ENCODE results near the gene IWS1. TPM values are rescaled to one million over a fixed set of nuclear protein-coding genes. Genes with fewer than 3 reads are reported as not detected.

The IWS1 gene
- polyA plus RNA-seq, 2 of the 4 experiments (the other 2 are of a cell fraction): 56.6 to 69.1 TPM

- TF ChIP-seq RAD21 (conservative IDR thresholded peaks at IDR 0.05 in 1 of 2, IDR thresholded peaks at IDR 0.05 in 1 of 2) (no peak), TFCP2L1 (CRISPR knock-in tag; IDR thresholded peaks at IDR 0.05) (no peak), ZC3H11A (IDR thresholded peaks at IDR 0.05) (no peak), NPAS2 (CRISPR knock-in tag; IDR thresholded peaks at IDR 0.05; ENCODE audit: borderline replicate concordance) (no peak)
Observed at GRCh38 chr2:127546797-127547196, 20.5 kb upstream of the IWS1 start (continued).

GRCh38 chr2:127545796-127546195 is 19.5 kb upstream of the IWS1 start:
- no peak overlapping the region for H3K27ac ChIP-seq
- H3K4me3 ChIP-seq: no peak overlapping the region
- TF ChIP-seq RAD21 (conservative IDR thresholded peaks at IDR 0.05 in 1 of 2, IDR thresholded peaks at IDR 0.05 in 1 of 2): no peak
- TF ChIP-seq RARB (CRISPR knock-in tag; IDR thresholded peaks at IDR 0.05): no peak
- no peak for TF ChIP-seq CBX2 (IDR thresholded peaks at IDR 0.05; ENCODE audit: borderline replicate concordance, low read depth)
- no peak for TF ChIP-seq USF2 (IDR thresholded peaks at IDR 0.05)
- no peak for TF ChIP-seq EP300 (IDR thresholded peaks at IDR 0.05)
- TF ChIP-seq NFE2L2 (conservative IDR thresholded peaks at IDR 0.05; ENCODE audit: low read length): no peak
- TF ChIP-seq REST (IDR thresholded peaks at IDR 0.05): no peak
- no peak for TF ChIP-seq BHLHE40 (IDR thresholded peaks at IDR 0.05; ENCODE audit: low read depth, low read length)
- DNase-seq (ENCODE audit: low read depth in 1 of 2, low spot score in 1 of 2) (no peak), ATAC-seq (no peak), FAIRE-seq (no peak)
- H3K4me1 ChIP-seq: peaks cover 8% of the 10 kb centered on the region; the same call in 1 of the 3 replicates
- peaks cover 2% of the 10 kb centered on the region; the same call in 1 of the 3 replicates for H3K9me3 ChIP-seq
- POLR2A ChIA-PET: no interaction called here
- 67% methylated on average over 1 of the region's 1 CpG for WGBS (ENCODE audit: missing lambda C conversion rate)
- CTCF ChIA-PET: no interaction called here
- no peak overlapping the region for H3K4me2 ChIP-seq

GRCh38 chr2:127545189-127545588 is 18.9 kb upstream of the IWS1 start:
- Histone ChIP-seq H3K4me1 (peaks cover 8% of the 10 kb centered on the region; the same call in 1 of the 3 replicates), H3K9me3 (peaks cover 2% of the 10 kb centered on the region; the same call in 1 of the 3 replicates), H3K27ac (no peak overlapping the region), H3K4me3 (no peak overlapping the region), H3K4me2 (no peak overlapping the region)
- DNase-seq (ENCODE audit: low read depth in 1 of 2, low spot score in 1 of 2) (no peak), ATAC-seq (no peak), FAIRE-seq (no peak)
- WGBS (ENCODE audit: missing lambda C conversion rate): 55% methylated on average over 6 of the region's 6 CpGs
- ChIA-PET CTCF (no interaction called here), POLR2A (no interaction called here)
- TF ChIP-seq HOXB5 (CRISPR knock-in tag; IDR thresholded peaks at IDR 0.05) (no peak), MYC (IDR thresholded peaks at IDR 0.05; ENCODE audit: borderline replicate concordance, low read length) (no peak), JUNB (IDR thresholded peaks at IDR 0.05) (no peak), ZFP36 (IDR thresholded peaks at IDR 0.05; ENCODE audit: borderline replicate concordance, partially characterized antibody) (no peak), TP53 (CRISPR knock-in tag; IDR thresholded peaks at IDR 0.05) (no peak), REST (IDR thresholded peaks at IDR 0.05) (no peak), CEBPB (IDR thresholded peaks at IDR 0.05) (no peak), BCL3 (IDR thresholded peaks at IDR 0.05) (no peak), CTCF (IDR thresholded peaks at IDR 0.05) (no peak), ATOH8 (CRISPR knock-in tag; IDR thresholded peaks at IDR 0.05; ENCODE audit: low read depth) (no peak)

All from A549 (cell line).